Breast epithelium (tissue), 3 donors: ENCODE measurements around the gene FSD1.

ENCODE experiments used
- CTCF ChIP-seq, 3 donors: fragments of 450-650 bp; IDR thresholded peaks; one replicate each; pipeline ENCODE4 v1.5.1; 2016 to 2017; ENCODE audit warnings: antibody characterized with exemption in 3 of 3, mild to moderate bottlenecking in 3 of 3, moderate library complexity in 3 of 3
- POLR2A ChIP-seq: fragments of 450-650 bp; IDR thresholded peaks from one replicate; pipeline ENCODE4 v1.6.1; 2016; ENCODE audit warnings: antibody characterized with exemption, mild to moderate bottlenecking, moderate library complexity
- POLR2AphosphoS5 ChIP-seq, 3 donors: sonication (generic); formaldehyde crosslinking; IDR thresholded peaks; one replicate each; pipeline ENCODE4 v1.6.1; 2017; ENCODE audit warnings: antibody characterized with exemption in 3 of 3

- TF ChIP-seq POLR2A (no peak), CTCF (IDR thresholded peaks at IDR 0.05) (no peak), POLR2AphosphoS5 (IDR thresholded peaks at IDR 0.05) (no peak)
Observed at GRCh38 chr19:4260613-4261191, 43.7 kb upstream of the FSD1 start.
